Fibroblast of lung (primary cell): ENCODE measurements around the gene LRG1.

Experiments
- EZH2 ChIP-seq: IDR thresholded peaks from 2 replicates; pipeline ENCODE4 v1.5.1; 2012; ENCODE audit warnings: low read length, control low read depth, mild to moderate bottlenecking; ENCODE audit errors: missing control alignments
- TF ChIP-seq, protein P1 (sequence below), 2 donors: IDR thresholded peaks in 1 of 2; conservative IDR thresholded peaks in 1 of 2; 1 replicate in 1 of 2; 2 replicates in 1 of 2; pipeline ENCODE4 v1.5.1; 2011 to 2012; ENCODE audit warnings: low read length in 2 of 2, control low read depth in 1 of 2, inconsistent platforms in 1 of 2, low read depth in 1 of 2, mild to moderate bottlenecking in 1 of 2

- TF ChIP-seq, protein P1, sequence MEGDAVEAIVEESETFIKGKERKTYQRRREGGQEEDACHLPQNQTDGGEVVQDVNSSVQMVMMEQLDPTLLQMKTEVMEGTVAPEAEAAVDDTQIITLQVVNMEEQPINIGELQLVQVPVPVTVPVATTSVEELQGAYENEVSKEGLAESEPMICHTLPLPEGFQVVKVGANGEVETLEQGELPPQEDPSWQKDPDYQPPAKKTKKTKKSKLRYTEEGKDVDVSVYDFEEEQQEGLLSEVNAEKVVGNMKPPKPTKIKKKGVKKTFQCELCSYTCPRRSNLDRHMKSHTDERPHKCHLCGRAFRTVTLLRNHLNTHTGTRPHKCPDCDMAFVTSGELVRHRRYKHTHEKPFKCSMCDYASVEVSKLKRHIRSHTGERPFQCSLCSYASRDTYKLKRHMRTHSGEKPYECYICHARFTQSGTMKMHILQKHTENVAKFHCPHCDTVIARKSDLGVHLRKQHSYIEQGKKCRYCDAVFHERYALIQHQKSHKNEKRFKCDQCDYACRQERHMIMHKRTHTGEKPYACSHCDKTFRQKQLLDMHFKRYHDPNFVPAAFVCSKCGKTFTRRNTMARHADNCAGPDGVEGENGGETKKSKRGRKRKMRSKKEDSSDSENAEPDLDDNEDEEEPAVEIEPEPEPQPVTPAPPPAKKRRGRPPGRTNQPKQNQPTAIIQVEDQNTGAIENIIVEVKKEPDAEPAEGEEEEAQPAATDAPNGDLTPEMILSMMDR (conservative IDR thresholded peaks at IDR 0.05 in 1 of 2, IDR thresholded peaks at IDR 0.05 in 1 of 2; ENCODE audit: low read depth in 1 of 2, low read length in 2 of 2), result no peak
- no peak for TF ChIP-seq EZH2
Measured at GRCh38 chr19:4529924-4530522, 9.8 kb downstream of the LRG1 start.
